Mucosa of rectum (tissue), 2 donors: ENCODE results near the gene TRIM36.

Experiments
- H3K27ac ChIP-seq, 2 donors: one replicate each; pipeline ENCODE4 v1.7.0; 2013; ENCODE audit warnings: inconsistent platforms in 2 of 2, low read depth in 2 of 2, low read length in 2 of 2
- H3K27me3 ChIP-seq, 2 donors: one replicate each; pipeline ENCODE4 v1.7.0; 2013; ENCODE audit warnings: low read length in 2 of 2; ENCODE audit not compliant: control insufficient read depth in 2 of 2, insufficient read depth in 2 of 2
- H3K36me3 ChIP-seq, 2 donors: one replicate each; pipeline ENCODE4 v1.7.0; 2013; ENCODE audit warnings: low read length in 2 of 2; ENCODE audit not compliant: control insufficient read depth in 2 of 2, insufficient read depth in 2 of 2
- H3K4me1 ChIP-seq, 2 donors: one replicate each; pipeline ENCODE4 v1.7.0; 2013; ENCODE audit warnings: low read length in 2 of 2, mild to moderate bottlenecking in 1 of 2; ENCODE audit not compliant: control insufficient read depth in 2 of 2, insufficient read depth in 2 of 2
- H3K4me3 ChIP-seq, 2 donors: one replicate each; pipeline ENCODE4 v1.7.0; 2013; ENCODE audit warnings: low read length in 2 of 2
- H3K9ac ChIP-seq, 2 donors: one replicate each; pipeline ENCODE4 v1.7.0; 2013; ENCODE audit warnings: low read length in 2 of 2, low read depth in 1 of 2, mild to moderate bottlenecking in 1 of 2
- H3K9me3 ChIP-seq, 2 donors: one replicate each; pipeline ENCODE4 v1.7.0; 2013; ENCODE audit warnings: low read length in 2 of 2; ENCODE audit not compliant: control insufficient read depth in 2 of 2
- donor health status: healthy.
- donor health status: Normal muscosa, but diverticular disease.

Gene TRIM36

DNA sequence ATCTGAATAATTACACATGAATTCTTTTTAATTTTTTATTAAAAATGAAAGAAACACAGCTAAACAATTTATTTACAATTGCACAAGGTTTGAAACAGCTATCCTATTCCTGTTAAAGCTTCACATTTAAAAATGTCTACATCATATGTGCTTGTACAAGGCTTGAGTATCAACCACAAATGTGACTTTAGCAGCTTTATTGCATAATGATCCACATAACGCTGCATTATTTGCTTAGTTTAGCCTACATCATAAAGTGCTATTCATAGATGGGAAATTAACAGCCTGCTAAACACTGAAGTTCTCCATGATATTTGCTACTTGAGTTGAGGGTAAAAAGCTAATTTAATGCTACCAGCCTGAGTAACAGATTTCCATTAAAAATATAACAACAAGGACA lies 45.0 kb downstream of the TRIM36 start:
- H3K36me3 ChIP-seq = no peaks in the 10 kb centered on the region
- no peaks in the 10 kb centered on the region for H3K27me3 ChIP-seq
- no peak overlapping the region for H3K27ac ChIP-seq
- no peaks in the 10 kb centered on the region for H3K4me1 ChIP-seq
- H3K9ac ChIP-seq = no peak overlapping the region
- H3K9me3 ChIP-seq = no peaks in the 10 kb centered on the region
- no peak overlapping the region for H3K4me3 ChIP-seq

DNA sequence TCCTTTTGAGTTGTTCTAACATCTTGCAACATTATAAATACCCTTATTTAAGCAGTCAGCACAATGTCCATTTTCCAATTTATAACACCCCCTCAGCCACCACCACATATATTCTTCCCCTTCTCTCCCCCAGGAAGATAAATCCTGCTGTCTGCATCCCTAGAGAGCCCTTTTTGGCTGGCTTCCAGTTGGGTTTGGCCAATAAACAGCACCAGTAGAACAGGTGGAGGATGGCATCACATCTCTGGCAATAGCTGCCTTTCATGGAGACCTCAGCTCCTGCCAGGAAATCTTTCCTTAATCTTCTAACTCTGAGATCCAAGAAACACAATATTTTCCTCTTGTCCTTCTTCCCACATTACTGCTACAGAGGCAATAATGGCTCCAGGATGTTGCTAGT lies 53.7 kb downstream of the TRIM36 start:
- H3K4me3 ChIP-seq = no peak overlapping the region
- no peak overlapping the region for H3K9ac ChIP-seq
- H3K36me3 ChIP-seq = no peaks in the 10 kb centered on the region
- H3K27ac ChIP-seq = no peak overlapping the region
- H3K27me3 ChIP-seq = no peaks in the 10 kb centered on the region
- H3K4me1 ChIP-seq = no peaks in the 10 kb centered on the region
- no peaks in the 10 kb centered on the region for H3K9me3 ChIP-seq

- Histone ChIP-seq H3K4me1 (no peaks in the 10 kb centered on the region), H3K36me3 (no peaks in the 10 kb centered on the region), H3K4me3 (no peak overlapping the region), H3K9me3 (no peaks in the 10 kb centered on the region), H3K27me3 (peaks cover 0 to 3% of the 10 kb centered on the region in 2 donors), H3K27ac (no peak overlapping the region), H3K9ac (no peak overlapping the region)
Observed at GRCh38 chr5:115109840-115110239, 59.9 kb downstream of the TRIM36 start.

DNA sequence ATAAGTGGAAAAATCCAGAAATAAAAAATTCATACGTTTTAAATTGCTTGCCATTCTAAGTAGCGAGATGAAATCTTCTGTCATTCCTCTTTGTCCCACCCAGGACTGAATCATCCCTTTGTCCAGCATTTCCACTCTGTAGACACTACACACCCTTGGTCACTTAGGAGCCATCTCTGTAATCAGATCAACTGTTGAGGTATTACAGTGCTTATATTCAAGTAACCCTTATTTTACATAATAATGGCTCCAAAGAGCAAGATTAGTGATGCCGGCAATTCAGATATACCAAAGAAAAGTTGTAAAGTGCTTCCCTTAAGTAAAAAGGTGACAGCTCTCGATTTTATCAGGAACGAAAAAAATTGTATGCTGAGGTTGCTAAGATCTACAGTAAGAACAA lies 60.4 kb downstream of the TRIM36 start:
- no peak overlapping the region for H3K4me3 ChIP-seq
- H3K4me1 ChIP-seq = no peaks in the 10 kb centered on the region
- H3K36me3 ChIP-seq = no peaks in the 10 kb centered on the region
- peaks cover 0 to 3% of the 10 kb centered on the region in 2 donors for H3K27me3 ChIP-seq
- H3K9ac ChIP-seq = no peak overlapping the region
- H3K9me3 ChIP-seq = no peaks in the 10 kb centered on the region
- no peak overlapping the region for H3K27ac ChIP-seq

GRCh38 chr5:115100319-115100955 lies 69.3 kb downstream of the TRIM36 start:
- Histone ChIP-seq H3K36me3 (no peaks in the 10 kb centered on the region), H3K9ac (no peak overlapping the region), H3K27me3 (no peaks in the 10 kb centered on the region), H3K27ac (no peak overlapping the region), H3K4me3 (no peak overlapping the region), H3K4me1 (no peaks in the 10 kb centered on the region), H3K9me3 (no peaks in the 10 kb centered on the region)

DNA sequence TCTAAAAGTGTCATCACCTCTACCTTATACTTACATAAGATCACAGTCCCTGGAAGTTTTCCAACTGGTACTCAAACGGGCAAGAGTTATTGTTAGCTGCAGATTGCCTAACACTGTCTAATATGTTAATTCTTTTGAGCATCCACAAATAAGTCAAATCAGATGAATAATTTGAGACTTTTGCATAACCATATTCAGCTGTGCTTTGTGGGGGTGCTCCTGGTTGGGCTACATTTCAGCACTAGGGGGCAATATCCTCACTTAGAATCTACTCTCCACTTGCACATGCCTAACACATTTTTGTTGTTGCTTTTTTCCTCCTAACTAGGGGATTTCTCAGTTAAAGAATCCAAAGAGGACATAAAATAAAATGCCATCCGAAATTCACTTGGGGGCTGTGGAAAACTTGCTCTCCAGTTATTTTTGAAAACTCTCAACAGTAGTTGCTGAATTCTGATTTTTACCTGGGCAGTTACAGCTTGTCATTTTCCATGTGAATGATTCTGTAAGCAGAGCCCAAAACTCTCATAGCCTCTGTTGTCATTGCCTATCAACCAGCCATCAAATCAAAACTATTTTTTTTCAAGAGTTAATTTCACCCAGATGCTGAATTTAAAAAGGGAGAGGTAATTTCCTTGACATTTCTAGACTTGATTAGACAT lies 71.5 kb downstream of the TRIM36 start:
- H3K9ac ChIP-seq = no peak overlapping the region

GRCh38 chr5:115097236-115097635 lies 72.5 kb downstream of the TRIM36 start:
- H3K27ac ChIP-seq = no peak overlapping the region
- H3K27me3 ChIP-seq = no peaks in the 10 kb centered on the region
- no peaks in the 10 kb centered on the region for H3K36me3 ChIP-seq
- no peaks in the 10 kb centered on the region for H3K9me3 ChIP-seq
- no peak overlapping the region for H3K9ac ChIP-seq
- no peak overlapping the region for H3K4me3 ChIP-seq
- H3K4me1 ChIP-seq = no peaks in the 10 kb centered on the region

More for the DNA sequence above, 71.5 kb downstream of the TRIM36 start:
- H3K4me1 ChIP-seq = no peaks in the 10 kb centered on the region
- no peaks in the 10 kb centered on the region for H3K36me3 ChIP-seq
- no peak overlapping the region for H3K27ac ChIP-seq
- H3K9me3 ChIP-seq = no peaks in the 10 kb centered on the region
- no peaks in the 10 kb centered on the region for H3K27me3 ChIP-seq
- H3K4me3 ChIP-seq = no peak overlapping the region

GRCh38 chr5:115096034-115096769 lies 73.5 kb downstream of the TRIM36 start:
- Histone ChIP-seq H3K4me3 (no peak overlapping the region), H3K4me1 (no peaks in the 10 kb centered on the region), H3K27ac (no peak overlapping the region)

GRCh38 chr5:115087951-115088350 lies 81.8 kb downstream of the TRIM36 start:
- no peak overlapping the region for H3K4me3 ChIP-seq
- no peaks in the 10 kb centered on the region for H3K36me3 ChIP-seq
- no peak overlapping the region for H3K27ac ChIP-seq
- H3K9ac ChIP-seq = no peak overlapping the region
- H3K9me3 ChIP-seq = no peaks in the 10 kb centered on the region
- H3K27me3 ChIP-seq = peaks cover 3 to 6% of the 10 kb centered on the region in 2 donors
- no peaks in the 10 kb centered on the region for H3K4me1 ChIP-seq

More at GRCh38 chr5:115096034-115096769, 73.5 kb downstream of the TRIM36 start:
- Histone ChIP-seq H3K9ac (no peak overlapping the region), H3K9me3 (no peaks in the 10 kb centered on the region), H3K27me3 (no peaks in the 10 kb centered on the region), H3K36me3 (no peaks in the 10 kb centered on the region)

DNA sequence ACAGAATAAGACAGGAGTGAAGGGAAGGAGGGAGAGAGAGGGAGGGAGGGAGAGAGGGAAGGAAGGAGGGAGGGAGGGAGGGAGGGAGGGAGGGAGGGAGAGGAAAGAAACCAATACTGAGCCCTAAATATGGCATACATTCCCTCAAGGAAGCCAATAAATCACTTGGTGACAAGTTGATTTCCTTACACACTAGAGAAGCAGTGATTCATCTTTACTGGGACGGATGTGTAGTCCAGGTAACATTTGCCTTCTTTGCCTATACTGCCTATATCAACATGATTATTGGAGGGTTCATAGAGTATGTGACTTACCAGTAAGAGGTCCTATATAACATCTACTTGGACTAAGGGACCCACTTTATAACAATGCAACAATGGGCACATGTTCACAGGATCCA lies 83.2 kb downstream of the TRIM36 start:
- Histone ChIP-seq H3K27ac (no peak overlapping the region), H3K36me3 (no peaks in the 10 kb centered on the region), H3K9ac (no peak overlapping the region), H3K9me3 (no peaks in the 10 kb centered on the region), H3K4me1 (no peaks in the 10 kb centered on the region), H3K4me3 (no peak overlapping the region), H3K27me3 (peaks cover 3 to 6% of the 10 kb centered on the region in 2 donors)
